HG03196 (cell line): Measurements from ENCODE around the gene GSS.
"Not testable (repeated sequence)": the region's sequence is repeated elsewhere in the genome, so short reads cannot be mapped to it uniquely, and the experiment has no call there.

Source experiments
- ATAC-seq: cut with Tn5 transposase; IDR thresholded peaks from one replicate; pipeline ENCODE4 v1.9.1; 2021; ENCODE audit not compliant: unreplicated experiment

GSS gene

GRCh38 chr20:34907616-34908469, 47.8 kb downstream of the GSS start:
- no peak for ATAC-seq

- ATAC-seq: no peak
Observed at GRCh38 chr20:34904202-34904621, 51.4 kb downstream of the GSS start.

DNA sequence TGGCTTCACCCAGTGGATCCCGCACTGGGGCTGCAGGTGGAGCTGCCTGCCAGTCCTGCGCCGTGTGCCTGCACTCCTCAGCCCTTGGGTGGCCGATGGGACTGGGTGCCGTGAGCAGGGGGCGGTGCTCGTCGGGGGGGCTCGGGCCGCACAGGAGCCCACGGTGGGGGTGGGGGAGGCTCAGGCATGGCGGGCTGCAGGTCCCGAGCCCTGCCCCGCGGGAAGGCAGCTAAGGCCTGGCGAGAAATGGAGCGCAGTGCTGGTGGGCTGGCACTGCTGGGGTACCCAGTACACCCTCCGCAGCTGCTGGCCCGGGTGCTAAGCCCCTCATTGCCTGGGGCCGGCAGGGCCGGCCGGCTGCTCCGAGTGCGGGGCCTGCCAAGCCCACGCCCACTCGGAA, 56.9 kb downstream of the GSS start:
- ATAC-seq: not testable (repeated sequence)

GRCh38 chr20:34898129-34898528, 57.5 kb downstream of the GSS start:
- not testable (repeated sequence) for ATAC-seq

DNA sequence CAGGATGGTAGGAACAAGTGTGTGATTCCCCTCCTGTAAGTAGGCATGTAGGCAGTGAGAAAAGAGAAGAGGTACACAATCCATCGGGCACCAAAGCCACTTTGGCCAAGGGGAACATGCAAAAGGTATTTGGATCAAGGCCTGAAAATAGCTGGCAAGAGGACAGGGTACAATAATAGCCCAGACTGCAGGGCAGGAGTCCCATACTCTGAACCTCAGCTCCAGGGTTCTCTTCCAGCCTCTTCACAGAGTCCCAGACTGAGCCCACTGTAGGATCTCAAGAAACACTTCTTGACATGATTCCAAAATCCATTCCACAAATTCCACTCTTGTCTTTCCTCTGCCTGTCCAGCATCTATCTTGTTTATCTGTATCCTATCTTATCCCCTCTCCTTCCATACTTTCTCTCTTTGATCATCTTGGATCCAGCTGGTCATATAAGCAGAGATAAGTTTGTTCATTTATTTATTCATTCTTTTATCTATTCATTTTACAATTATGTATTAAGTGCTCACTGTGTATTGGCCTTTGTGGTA, 59.5 kb downstream of the GSS start:
- ATAC-seq: no peak

DNA sequence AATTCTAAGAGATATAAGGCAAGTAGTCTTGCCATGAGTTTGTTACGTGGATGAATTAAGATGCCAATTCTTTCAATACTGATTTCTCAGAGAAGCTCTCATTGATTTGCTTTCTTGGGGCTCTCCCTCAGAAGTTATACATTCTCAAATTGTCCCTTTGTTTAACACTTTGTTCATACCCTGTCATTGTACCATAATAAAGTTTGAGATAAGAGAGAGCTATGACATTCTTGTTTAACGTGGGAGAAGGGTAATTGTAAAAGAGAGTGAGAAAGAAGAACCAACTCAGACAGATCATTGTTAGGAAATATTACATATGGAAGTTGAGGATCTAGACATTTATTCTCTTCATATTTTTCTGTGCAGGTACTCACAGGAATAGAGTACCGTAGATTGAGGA, 60.1 kb downstream of the GSS start:
- no peak for ATAC-seq

DNA sequence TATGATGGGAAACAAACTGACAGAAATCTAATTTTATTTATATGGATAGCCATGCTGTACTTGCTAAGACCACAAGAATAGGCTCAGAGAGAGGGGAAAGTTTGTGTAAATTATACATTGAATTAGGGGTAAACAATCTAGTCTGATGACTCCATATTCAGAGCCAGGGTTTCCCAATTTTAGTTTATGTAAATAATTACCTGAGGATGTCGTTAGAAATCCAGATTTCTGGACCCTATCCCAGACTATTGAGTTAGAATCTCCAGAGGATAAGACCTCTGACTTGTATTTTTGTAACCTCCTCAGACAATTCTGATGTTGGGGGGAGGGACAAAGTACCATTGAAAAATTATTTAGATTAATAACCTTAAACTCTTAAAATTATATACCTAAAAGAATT, 60.9 kb downstream of the GSS start:
- no peak for ATAC-seq

DNA sequence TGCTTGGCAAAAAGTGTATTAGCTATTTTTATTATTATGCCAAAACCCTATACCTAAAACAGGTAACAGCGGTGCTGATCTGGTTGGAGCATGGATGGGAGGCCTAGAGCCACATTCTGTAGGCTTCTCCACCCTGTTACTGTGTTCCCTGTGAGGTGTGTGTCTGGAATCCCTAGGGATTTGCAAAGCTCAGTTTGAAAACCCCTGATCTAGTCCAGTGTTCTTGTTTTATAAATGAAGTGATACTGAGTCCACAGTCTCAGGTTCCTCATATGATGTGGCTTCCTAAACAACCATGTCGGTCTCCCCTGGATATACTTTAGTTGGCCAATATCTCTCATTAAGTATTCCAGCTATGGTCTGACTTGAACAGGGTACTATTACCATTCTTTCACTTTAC, 62.9 kb downstream of the GSS start:
- no peak for ATAC-seq

GRCh38 chr20:34891166-34892062, 64.2 kb downstream of the GSS start:
- no peak for ATAC-seq

GRCh38 chr20:34888468-34888867, 67.1 kb downstream of the GSS start:
- ATAC-seq: no peak

DNA sequence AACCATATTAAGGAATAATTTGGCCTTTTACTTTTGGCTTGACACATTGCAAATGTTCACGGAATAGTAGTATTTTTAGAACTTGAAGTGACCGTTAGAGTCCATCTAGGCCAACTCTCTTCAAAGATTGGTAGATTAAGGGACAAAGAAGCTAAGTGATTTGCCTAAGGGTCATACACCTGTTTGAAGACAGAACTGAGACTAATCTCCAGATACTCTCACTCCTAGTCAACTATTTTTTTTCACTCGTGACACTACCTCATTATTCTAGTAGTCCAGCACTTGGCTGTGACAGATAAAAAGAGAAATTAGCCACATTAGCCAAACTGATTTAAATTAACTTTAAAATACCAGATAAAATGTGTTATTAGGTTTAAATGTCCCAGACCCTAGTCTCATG, 68.6 kb downstream of the GSS start:
- no peak for ATAC-seq

DNA sequence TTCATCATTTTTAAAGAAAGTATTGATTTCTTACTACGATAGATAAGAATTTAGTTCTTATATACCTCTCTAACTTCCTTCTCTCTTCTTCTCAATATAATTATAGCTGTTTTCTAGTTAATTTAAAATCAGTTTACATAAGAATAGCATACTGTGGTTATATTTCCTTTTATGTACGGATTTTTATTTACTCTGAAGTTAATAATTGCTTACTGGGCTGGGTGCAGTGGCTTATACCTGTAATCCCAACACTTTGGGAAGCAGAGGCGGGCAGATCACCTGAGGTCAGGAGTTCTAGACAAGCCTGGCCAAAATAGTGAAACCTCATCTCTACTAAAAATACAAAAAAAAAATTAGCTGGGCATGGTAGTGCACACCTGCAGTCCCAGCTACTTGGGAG, 69.5 kb downstream of the GSS start:
- ATAC-seq: no peak

DNA sequence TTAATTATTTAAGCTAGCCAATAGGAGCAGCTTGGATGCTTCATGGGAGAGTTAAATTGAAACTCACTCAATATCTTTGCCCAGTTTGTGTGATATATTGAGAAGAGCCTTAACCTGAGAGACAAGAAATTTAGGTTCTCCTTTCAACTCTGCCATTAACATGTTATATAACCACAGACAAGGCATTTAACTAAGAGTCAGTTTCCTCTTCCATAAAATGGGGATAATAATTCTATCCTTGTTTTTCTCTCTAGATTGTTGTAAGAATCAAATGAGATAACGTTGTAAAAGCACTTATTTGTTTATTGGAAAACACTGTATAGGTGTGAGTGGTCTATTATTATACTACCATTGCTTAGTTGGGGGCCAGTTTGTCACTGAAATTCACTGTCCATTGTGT, 71.3 kb downstream of the GSS start:
- ATAC-seq: no peak

GRCh38 chr20:34883809-34884208, 71.8 kb downstream of the GSS start:
- ATAC-seq: no peak

- ATAC-seq: no peak
Observed at GRCh38 chr20:34883087-34883688, 72.4 kb downstream of the GSS start.

GRCh38 chr20:34881689-34882088, 73.9 kb downstream of the GSS start:
- ATAC-seq: no peak

GRCh38 chr20:34880971-34881370, 74.6 kb downstream of the GSS start:
- ATAC-seq: not testable (repeated sequence)

- ATAC-seq: no peak
Observed at GRCh38 chr20:34880215-34880850, 75.3 kb downstream of the GSS start.
